Activated CD4-positive, alpha-beta T cell treated with anti-CD3 and anti-CD28 coated beads, Interleukin-2, Interleukin-4, amounts not matched to agents 100 ng/mL and 50 ng/mL, durations not matched to agents 16 hours and 8 hours (primary cell): ENCODE data around the gene CRB2.

Source experiments
- DNase-seq: peaks from one replicate; pipeline ENCODE4 v3.0.0-alpha.2; 2020; ENCODE audit warnings: low spot score

CRB2 gene

DNA sequence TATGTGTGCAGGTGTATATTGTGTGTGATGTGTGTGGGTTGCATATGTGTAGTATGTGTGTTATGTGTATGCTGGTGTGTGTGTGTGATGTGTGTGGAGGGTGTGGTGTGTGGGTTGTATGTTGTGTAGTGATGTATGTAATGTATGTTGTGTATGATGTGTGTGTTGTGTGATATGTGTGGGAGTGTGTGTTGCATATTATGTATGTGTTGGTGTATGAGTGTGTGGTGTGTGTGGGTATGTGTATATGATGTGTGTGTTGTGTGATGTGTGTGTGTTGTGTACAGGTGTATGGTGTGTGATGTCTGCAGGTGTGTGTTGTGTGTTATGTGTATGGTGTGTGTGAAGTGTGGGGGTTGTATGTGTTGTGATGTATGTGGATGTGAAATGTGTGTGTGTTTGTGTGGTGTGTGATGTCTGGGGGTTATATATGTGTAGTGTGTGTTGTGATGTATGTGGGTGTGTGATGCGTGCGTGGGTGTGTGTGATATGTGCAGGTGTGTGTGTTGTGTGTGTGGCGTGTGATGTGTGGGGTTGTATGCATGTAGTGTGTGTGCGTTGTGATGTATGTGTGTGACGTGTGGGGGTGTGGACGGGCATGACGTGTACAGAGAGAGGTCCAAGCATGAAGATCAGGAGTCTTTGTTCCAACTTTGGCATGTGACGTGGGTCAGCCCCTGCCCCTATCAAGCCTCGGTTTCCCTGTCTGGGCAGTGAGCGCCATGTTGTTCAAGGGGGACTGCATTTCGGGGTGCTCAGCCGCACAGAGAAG, 8.5 kb upstream of the CRB2 start:
- DNase-seq: no peak

DNA sequence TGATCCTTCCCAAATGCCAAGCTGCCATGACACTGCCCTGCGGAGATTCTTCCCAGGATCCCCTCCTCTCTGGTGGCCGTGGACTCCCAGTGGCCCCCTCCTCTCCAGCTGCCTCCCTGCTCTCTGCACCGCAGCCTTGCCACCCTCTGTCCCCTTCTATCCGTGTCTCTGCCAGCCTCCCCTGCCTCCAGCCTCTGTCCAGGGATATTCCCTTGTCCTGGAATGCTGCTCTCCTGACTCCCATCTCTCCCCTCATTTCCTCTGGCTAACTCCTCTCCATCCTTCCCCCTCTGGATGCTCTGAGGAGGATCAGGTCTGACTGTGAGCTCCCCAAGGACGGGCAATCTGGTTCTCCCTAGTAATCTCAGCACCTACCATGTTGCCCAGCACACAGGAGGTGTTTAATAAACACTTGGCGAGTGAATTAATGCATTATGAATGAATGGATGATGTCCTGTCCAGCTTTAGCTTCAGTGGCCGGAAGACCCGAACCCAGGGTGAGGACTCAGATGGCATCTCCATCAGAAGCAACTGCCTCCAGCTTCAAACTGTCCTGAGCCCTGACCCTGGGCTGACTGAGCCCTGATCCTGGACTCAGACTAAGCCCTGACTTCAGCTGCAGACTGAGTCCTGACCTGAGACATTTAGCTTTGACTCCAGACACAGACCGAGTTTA, 7.5 kb upstream of the CRB2 start:
- DNase-seq: no peak

DNA sequence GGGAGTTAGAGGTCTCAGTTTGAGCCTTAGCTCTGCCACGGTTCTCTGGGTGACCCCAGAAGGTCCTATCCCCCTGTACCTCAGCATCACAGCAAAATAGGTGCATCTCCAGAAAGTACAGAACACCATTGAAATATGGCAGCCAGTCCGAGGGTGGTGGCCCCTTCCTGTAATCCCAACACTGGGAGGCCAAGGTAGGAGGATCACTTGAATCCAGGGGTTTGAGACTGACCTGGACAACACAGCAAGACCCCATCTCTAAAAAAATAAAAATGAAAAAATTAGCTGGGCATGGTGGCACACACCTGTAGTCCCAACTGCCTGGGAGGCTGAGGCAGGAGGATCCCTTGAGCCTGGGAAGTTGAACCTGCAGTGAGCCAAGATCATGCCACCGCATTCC, 7.0 kb upstream of the CRB2 start:
- DNase-seq: no peak

DNA sequence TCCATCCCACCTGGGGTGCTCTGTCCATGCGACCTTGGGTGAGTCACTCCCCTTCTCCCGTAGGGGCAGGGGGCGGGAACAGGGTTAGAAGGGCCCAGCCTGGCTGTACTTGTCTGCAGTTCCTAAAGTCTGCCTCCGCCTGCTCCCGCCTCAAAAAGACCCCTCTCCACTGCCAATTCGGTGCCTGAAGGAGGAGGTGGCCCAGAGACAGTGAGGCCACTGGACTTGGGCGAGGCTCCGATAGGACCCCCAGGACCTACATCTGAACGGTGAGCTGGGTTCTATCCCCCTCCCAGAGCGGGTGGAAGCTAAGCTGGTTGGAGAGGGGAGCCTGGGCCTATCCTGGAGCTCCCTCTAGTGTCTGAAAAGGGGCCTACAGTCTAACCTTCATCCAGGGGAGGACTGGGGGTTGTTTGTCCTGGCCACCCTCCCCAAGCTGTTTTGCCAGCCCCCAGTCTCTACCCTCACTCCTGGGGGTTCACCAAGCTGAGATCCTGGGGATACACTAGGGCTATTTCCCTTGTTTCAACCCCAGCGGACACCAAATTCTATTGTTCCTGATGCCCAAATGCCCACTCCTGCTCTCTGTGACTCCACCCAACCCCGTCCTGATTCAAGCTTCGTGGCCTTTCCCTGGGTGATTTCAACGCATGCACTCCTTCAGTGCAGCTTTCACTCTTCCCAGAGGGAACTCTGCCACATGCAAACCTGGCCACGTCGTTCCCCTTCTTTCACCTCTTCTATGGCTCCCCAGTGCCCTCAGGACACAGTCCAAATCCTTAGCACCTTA, 6.1 kb upstream of the CRB2 start:
- DNase-seq: peak; percentile 74

DNA sequence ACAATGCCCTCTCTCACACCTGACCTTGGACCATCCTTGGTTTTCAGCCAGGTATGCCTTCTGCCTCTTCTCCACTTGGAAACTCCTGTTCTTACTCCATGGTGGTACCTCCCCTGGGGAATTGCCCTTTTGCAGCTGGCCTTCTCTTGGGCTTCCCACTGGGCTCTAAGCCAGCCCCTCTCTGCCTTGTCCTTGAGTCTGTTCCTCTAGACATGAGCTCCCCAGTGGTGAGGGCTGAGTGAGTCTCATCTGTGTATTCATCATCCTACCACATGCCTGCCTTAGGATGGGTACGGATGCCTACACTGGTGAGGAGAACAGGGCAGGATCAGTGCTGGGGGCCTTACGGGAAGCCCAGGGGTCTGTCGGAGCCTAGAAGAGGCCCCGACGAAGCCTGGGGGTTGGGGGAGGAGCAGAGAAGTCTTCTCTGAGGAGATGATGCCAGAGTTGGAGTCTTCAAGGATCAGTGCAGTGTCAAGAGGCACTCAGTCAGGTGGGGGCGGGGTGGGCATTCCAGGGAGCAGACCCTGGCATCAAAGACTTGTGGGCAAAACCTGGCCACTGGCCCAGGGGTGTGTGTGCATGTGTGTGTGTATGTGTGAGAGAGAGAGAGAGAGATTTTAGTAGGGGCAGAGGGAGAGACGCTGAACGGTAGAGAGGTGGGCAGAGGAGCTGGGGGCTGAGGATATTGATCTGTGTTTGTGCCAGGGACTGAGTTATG, 5.2 kb upstream of the CRB2 start:
- no peak for DNase-seq

DNA sequence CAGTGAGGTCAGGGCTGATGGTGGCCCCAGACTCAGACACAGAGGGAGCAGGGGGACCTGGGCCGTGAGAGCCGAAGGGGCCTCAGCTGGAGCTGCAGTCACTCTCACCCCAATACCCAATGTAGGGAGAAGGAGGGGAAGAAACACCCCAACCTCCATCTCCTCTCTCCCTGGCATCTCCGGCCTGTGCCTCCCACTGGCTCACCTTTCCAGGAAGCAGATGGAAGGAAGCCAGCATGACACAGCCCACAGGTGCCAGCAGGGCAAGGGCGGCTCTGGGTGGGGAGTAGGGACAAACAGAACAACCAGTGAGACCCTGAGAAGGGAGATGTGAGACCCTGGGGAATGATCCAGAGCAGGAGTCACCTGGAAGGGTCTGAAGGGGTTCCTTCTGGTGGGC, 3.0 kb upstream of the CRB2 start:
- DNase-seq: no peak

DNA sequence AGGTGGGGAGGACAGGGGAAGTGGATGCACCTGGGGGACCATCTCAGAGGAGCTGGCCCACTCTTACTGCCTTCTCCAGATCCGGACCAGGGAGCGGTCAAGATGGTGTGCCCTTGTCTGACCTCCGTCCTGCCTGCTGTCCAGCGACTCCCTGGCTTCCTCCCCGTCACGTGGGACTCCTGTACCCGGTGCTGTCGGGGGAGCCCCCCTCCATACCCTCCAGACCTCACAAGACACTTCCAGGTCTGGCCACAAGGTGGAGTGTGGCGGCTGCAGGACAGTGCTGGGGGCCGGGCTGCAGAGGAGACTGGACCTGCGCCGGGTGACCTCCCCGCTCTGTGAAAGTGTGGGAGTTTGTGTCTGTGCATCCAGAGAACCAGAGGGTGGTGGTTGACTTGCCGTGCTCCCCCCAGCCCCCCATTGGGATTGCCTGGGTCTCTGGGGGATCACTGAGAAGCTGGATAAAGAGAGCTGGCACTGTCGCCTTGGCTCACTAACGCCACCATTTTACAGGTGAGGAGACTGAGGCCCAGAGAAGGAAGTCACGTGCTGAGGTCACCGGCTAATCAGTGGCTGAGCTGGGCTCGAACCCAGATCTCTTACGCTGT, 1.9 kb upstream of the CRB2 start:
- DNase-seq: peak; percentile 51

DNA sequence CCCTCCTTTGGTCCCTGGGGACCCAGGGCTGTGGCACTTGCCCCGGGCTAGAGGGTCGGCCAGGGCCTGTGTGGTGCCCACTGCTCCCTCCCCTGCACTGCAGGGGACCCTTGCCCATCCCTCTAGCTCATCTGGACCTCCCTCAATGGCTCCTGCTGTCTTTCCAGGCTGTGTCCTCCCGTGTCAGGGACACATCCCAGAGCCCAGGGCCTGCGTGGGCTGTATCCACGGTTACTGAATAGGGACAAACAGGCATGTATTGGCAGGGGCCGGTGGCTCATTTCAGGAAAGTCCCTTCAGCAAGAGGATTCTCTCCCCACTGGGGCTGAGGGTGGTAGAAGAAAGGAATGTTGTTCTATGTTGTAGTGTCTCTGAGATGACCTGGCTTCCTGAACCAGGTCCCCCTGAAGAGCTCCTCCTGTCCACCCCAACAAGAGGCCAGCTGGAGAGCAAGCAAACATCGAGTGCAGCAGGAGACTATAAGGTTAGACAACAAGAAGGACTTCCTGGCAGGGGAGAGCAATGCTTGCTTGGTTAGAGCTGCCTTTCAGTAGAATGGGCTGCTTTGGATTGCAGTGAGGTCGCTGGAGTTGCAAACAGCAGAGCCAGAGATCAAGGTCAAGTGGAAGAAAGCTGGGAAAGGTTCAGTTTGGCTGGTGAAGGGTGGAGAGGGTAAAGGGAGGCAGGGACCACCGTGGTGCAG, 1.0 kb upstream of the CRB2 start:
- no peak for DNase-seq

DNA sequence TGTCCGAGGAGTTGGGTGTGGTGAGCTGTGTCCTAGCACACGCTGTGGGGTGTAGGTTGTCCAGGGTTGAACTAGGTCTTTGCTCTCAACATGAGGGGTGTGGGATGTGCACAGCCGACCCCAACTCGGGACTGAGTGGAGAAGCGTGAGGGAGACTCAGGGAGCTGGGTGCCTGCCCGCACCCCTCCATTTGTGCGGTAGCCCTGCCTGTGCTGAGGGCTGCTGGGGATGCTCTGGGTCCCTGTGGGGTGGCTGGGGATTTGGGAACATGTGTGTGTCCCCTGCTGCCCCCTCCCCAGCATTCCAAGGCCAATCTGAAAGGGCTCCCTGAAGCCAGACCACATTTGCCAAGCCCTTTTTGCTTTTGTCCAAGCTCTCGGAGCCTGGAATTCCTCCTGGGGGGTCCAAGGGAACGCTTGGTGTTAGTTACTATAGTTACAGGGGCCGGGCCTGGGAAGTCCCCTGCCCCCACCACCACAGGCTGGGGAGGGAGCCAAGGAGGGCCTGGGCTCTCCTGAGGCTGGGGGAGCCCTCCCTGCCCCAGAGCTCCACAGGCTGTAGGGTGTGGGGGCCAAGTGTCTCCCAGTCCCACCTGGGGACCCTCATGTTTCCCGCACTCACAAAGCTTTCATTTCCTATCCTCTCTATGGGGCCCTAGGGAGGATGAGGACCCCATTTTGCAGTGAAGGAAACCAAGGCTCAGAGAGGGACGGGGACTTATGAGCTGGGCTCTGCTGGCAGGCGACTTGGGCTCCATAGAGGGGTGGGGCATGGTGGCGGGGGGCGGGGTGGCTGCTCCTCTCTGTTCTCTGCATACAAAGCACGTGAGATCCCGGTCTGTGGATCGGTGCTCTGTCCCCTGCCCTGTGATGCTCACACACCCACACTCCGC, 1.1 kb downstream of the CRB2 start:
- DNase-seq: no peak

DNA sequence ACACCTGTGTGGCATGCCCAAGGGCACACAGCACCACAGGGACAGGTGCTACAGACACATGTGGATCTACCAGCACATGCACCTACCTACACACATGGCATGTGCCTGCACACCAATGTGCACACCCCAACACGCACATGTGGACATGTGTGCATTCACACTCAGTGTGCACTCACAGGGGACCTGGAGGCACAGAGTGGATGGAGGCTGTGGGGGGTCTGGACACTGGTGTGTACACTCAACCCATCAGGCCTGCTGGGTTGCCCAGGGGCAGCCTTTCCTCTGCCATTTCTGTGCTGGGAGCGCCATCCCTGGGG, 1.7 kb downstream of the CRB2 start:
- no peak for DNase-seq

DNA sequence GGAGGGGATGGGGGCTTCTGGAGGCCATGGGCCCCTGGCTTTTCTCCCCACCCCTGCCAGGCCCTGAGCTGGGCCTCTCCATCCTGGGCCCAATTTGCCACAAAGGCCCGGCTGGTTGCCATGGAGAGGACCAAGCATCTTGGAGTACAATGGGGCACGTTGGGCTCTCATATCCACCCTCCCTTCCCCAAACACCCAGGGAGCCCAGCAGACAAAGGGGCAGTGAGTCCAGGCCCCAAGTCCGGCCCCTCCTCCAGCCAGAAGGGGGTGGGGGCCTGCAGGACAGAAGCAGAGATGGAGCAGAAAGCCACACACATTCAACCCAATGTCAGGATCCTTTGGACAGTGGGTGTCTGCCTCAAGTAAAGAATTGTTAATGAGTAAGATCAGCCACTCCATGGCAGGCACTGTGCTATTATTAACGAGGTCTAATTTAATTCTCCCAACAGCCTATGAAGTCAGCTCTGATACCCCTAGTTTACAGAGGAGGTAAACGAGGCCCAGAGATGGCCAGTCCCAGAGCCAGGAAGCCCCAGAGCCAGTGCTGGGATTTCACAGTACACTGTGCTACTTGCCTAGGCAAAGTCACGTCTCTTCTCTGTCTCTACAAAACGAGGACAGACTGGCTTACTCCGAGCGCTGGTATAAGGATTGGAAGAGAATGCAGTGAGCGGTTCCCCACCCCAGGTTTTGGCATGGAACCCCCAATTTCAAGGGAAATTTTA, 2.3 kb downstream of the CRB2 start:
- DNase-seq: no peak

DNA sequence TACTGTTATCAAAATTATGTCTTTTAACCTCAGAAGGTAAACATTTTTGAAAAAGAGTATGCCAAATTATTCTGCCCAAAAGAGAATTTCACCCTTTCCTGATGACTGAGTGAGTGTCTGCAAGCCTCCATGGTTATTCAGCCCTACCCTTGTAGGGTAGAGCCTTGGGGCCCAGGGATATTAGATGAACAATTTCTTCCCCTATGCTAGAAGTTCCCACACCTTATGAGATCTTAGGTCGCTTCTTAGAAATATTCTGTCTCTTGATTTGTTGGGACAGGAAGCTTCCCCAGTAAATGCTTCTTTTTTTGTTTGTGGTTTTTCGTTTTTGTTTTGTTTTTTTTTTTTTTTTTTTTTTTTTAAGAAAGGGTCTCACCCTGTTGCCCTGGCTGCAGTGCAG, 3.1 kb downstream of the CRB2 start:
- DNase-seq: no peak

DNA sequence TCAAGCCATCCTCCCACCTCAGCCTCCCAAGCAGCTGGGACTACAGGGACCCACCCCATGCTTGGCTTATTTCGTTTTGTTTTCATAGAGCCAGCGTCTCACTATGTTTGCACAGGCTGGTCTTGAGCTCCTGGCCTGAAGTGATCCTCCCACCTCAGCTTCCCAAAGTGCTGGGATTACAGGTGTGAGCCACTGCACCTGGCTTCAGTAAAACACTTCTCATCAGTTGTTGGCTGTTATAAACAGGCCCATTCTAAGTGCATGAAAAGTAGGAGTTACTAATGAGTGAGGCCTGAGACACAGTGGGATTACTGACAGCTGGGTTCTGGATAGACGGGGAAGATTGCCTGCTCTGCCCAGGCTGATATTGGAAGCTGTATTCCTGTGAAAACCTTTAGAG, 3.5 kb downstream of the CRB2 start:
- DNase-seq: no peak

DNA sequence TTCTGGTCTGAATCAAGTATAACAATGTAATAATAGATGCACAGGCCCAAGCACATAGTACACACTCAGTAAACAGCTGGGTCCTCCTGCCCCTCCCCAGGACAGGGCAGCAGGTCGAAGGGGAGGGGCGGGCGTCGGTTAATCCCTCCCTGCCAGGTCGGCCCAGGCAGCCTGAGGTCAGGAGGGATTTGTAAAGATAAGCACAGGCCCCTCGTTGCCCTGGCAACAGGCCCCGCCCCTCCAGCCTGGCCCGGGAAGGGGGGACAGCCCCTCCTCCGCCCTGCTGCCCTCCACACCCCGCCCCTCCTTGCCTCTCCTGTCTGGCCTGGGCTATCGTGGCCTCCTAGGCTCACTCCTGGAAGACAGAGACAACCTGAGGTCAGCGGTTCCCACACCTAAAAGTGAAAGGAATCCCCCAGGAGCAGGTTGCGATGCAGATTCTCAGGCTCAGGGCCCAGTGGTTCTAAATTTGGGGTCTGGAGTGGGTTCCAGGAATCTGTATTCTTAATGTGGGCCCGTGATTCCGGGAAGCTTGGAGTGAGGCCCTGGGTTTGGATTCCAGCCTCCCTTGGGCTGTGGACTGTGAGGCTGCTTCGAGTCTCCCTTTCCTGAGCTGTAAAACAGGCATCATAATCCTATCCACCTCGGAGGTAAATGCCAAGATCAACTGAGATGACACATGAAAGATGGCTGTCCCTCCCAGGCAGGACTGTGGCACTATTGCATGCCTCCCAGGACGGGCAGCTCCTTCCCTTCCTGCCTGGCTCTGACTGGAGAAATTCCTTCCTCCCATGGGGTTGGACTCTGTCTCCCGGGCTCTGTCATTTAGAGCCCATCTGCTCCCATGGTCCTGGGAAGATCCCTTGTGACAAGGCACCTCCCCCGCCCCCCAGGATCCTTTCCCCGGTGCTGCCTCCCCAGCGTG, 4.4 kb downstream of the CRB2 start:
- no peak for DNase-seq

DNA sequence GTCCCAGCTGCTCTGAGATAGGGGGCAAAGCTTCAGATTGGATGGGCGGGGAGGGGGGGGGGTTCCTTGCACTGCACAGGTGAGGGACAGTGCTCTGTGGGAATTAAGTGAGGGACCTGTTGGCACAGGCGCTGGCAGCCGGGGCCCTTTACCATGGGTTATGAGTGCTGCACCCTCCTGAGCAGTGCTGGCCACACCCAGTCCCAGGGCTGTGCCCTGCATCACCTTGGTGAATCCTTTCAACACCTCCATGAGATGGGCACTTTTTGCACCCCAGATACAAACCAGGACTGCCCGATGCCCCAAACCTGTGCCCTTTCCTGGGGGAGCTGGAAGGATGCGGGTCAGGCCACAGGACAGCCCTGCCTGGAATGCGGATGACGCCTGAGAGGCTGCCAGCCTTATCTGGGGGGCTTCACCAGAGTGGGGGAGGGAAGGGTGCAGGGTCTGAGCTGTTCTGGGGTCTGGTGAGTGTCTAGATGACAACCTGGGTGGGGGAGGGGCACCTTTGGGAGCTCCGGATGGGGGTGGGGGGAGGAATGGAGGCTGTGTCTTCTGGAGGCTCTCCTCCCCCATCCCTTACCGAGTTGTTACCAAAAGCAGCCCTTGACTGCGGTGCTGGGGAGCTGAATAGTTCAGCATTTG, 5.2 kb downstream of the CRB2 start:
- DNase-seq: no peak

DNA sequence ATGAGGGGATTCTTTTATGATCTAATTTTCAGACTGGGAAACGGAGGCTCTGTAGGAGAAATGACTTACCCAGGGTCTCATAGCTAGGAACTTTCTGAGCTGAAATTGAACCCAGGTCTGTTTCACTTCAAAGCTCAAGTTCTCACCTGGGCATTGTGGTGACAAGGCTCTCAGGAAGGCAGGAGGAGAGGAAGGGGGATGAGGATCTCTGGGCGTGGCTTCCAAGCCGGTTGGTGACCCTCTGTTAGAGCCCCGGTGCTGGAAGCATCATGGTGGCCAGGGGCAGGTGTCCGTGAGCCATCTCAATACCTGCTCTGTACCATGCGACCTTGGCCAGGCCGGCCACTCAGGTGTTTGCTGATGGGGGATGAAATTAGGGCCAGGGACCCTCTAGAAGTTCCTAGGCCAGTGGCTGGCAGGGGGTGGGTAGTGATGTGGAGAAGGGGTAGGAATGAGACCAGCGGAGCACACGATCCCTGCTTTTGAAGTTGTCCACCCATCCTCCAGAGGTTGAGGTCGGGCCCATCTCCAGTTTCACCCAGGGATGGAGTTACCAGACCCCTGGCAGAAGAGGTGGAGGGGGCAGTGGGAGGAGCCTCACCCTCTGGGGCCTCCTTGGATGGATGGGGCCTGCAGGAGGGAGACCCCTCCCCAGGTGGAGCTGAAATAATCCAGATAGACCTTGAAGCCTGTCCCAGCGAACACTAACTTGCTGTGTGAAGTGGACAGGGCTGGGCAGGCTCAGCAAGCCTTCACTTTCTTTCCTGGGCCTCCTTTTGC, 5.9 kb downstream of the CRB2 start:
- DNase-seq: no peak

DNA sequence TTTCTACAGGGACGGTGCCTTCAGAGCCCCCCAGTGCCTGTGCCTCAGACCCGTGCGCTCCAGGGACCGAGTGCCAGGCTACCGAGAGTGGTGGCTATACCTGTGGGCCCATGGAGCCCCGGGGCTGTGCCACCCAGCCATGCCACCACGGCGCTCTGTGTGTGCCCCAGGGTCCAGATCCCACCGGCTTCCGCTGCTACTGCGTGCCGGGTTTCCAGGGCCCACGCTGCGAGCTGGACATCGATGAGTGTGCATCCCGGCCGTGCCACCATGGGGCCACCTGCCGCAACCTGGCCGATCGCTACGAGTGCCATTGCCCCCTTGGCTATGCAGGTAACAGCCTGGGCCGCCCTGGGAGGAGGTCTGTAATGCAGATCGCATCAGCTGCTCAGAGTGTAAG, 6.9 kb downstream of the CRB2 start:
- DNase-seq: no peak
